ENCODE measurements around the gene GADD45G. TPM values are rescaled to one million over a fixed set of nuclear protein-coding genes. Genes with fewer than 3 reads are reported as not detected.

GADD45G gene
- total RNA-seq, 2 experiments from 2014 or later: 5.2 to 6.2 TPM

GRCh38 chr9:89631384-89631783 is 26.6 kb downstream of the GADD45G start:
- H3K4me3 Mint-ChIP-seq: no peak overlapping the region
- CTCF ChIA-PET: interaction anchor here (1.0 to 1.4 kb wide), 3 partner anchors 11 to 38 kb away, joined by 3 read pairs; no protein-coding TSS in a partner anchor
- POLR2A ChIA-PET: no interaction called here

GRCh38 chr9:89632192-89632733 is 27.5 kb downstream of the GADD45G start:
- H3K4me1 Mint-ChIP-seq: no peaks in the 10 kb centered on the region
- H3K27me3 Mint-ChIP-seq: peaks cover 16% of the 10 kb centered on the region
- no peak overlapping the region for H3K27ac Mint-ChIP-seq
- H3K36me3 Mint-ChIP-seq (ENCODE audit: low read depth): no peaks in the 10 kb centered on the region
- H3K9me3 Mint-ChIP-seq: no peaks in the 10 kb centered on the region
- no peak overlapping the region for H3K4me3 Mint-ChIP-seq
- ChIA-PET POLR2A (no interaction called here), CTCF (interaction anchor here (1.0 to 1.4 kb wide), 2 partner anchors 26 to 37 kb away, joined by 3 read pairs; no protein-coding TSS in a partner anchor)
- no peak for DNase-seq

More at GRCh38 chr9:89631384-89631783, 26.6 kb downstream of the GADD45G start:
- no peak for DNase-seq
- Mint-ChIP-seq H3K9me3 (no peaks in the 10 kb centered on the region), H3K27ac (no peak overlapping the region), H3K27me3 (peaks cover 16% of the 10 kb centered on the region), H3K36me3 (ENCODE audit: low read depth) (no peaks in the 10 kb centered on the region), H3K4me1 (no peaks in the 10 kb centered on the region)

- no peak overlapping the region for H3K4me3 Mint-ChIP-seq
- H3K27ac Mint-ChIP-seq: no peak overlapping the region
- no peaks in the 10 kb centered on the region for H3K4me1 Mint-ChIP-seq
- no peak for DNase-seq
- CTCF ChIA-PET: interaction anchor here (1.1 kb wide), 1 partner anchor 10 kb away, joined by 3 read pairs; no protein-coding TSS in a partner anchor
- H3K27me3 Mint-ChIP-seq: peaks cover 16% of the 10 kb centered on the region
- H3K9me3 Mint-ChIP-seq: no peaks in the 10 kb centered on the region
- H3K36me3 Mint-ChIP-seq (ENCODE audit: low read depth): no peaks in the 10 kb centered on the region
- POLR2A ChIA-PET: no interaction called here
Observed at GRCh38 chr9:89632736-89633135, 27.9 kb downstream of the GADD45G start.

- Mint-ChIP-seq H3K27ac (no peak overlapping the region), H3K9me3 (no peaks in the 10 kb centered on the region), H3K27me3 (peaks cover 16% of the 10 kb centered on the region), H3K4me1 (no peaks in the 10 kb centered on the region), H3K4me3 (no peak overlapping the region), H3K36me3 (ENCODE audit: low read depth) (no peaks in the 10 kb centered on the region)
- POLR2A ChIA-PET: no interaction called here
- CTCF ChIA-PET: interaction anchor here (0.5 to 1.1 kb wide), 2 partner anchors 10 to 374 kb away, joined by 3 to 4 read pairs; no protein-coding TSS in a partner anchor
- DNase-seq: no peak
Observed at GRCh38 chr9:89633404-89633803, 28.6 kb downstream of the GADD45G start.

- CTCF ChIA-PET: interaction anchor here (0.5 to 1.1 kb wide), 3 partner anchors 9 to 374 kb away, joined by 3 to 4 read pairs (median 3); no protein-coding TSS in a partner anchor
- POLR2A ChIA-PET: no interaction called here
- H3K4me3 Mint-ChIP-seq: no peak overlapping the region
- no peaks in the 10 kb centered on the region for H3K9me3 Mint-ChIP-seq
- no peak for DNase-seq
- no peaks in the 10 kb centered on the region for H3K36me3 Mint-ChIP-seq (ENCODE audit: low read depth)
- no peak overlapping the region for H3K27ac Mint-ChIP-seq
- H3K27me3 Mint-ChIP-seq: peaks cover 16% of the 10 kb centered on the region
- no peaks in the 10 kb centered on the region for H3K4me1 Mint-ChIP-seq
Observed at GRCh38 chr9:89633920-89634319, 29.1 kb downstream of the GADD45G start.

- Mint-ChIP-seq H3K4me1 (no peaks in the 10 kb centered on the region), H3K4me3 (no peak overlapping the region), H3K27ac (no peak overlapping the region), H3K36me3 (ENCODE audit: low read depth) (no peaks in the 10 kb centered on the region), H3K27me3 (peaks cover 13% of the 10 kb centered on the region), H3K9me3 (no peaks in the 10 kb centered on the region)
- CTCF ChIA-PET: interaction anchor here (0.6 to 1.4 kb wide), 3 partner anchors 9 to 296 kb away, joined by 3 to 4 read pairs (median 3); no protein-coding TSS in a partner anchor
- no peak for DNase-seq
- POLR2A ChIA-PET: interaction anchor here (0.6 kb wide), 1 partner anchor 22 kb away, joined by 4 read pairs; no protein-coding TSS in a partner anchor
Observed at GRCh38 chr9:89634995-89635742, 30.4 kb downstream of the GADD45G start.

- Mint-ChIP-seq H3K4me1 (no peaks in the 10 kb centered on the region), H3K9me3 (no peaks in the 10 kb centered on the region), H3K27ac (no peak overlapping the region), H3K27me3 (peaks cover 9% of the 10 kb centered on the region), H3K36me3 (ENCODE audit: low read depth) (no peaks in the 10 kb centered on the region), H3K4me3 (no peak overlapping the region)
- POLR2A ChIA-PET: no interaction called here
- CTCF ChIA-PET: interaction anchor here (0.6 to 3.1 kb wide), 3 partner anchors 8 to 14 kb away, joined by 3 to 11 read pairs (median 4); no protein-coding TSS in a partner anchor
- no peak for DNase-seq
Observed at GRCh38 chr9:89635816-89636215, 31.0 kb downstream of the GADD45G start.

- no peak overlapping the region for H3K4me3 Mint-ChIP-seq
- no peaks in the 10 kb centered on the region for H3K4me1 Mint-ChIP-seq
- no peaks in the 10 kb centered on the region for H3K36me3 Mint-ChIP-seq (ENCODE audit: low read depth)
- DNase-seq: no peak
- H3K9me3 Mint-ChIP-seq: no peaks in the 10 kb centered on the region
- H3K27me3 Mint-ChIP-seq: peaks cover 8% of the 10 kb centered on the region
- ChIA-PET CTCF (interaction anchor here (0.7 to 3.1 kb wide), 2 partner anchors 10 to 11 kb away, joined by 4 to 11 read pairs; no protein-coding TSS in a partner anchor), POLR2A (interaction anchor here (1.0 kb wide), 1 partner anchor 57 kb away, joined by 3 read pairs; no protein-coding TSS in a partner anchor)
- no peak overlapping the region for H3K27ac Mint-ChIP-seq
Observed at GRCh38 chr9:89637787-89638186, 33.0 kb downstream of the GADD45G start.

- Mint-ChIP-seq H3K27ac (no peak overlapping the region), H3K36me3 (ENCODE audit: low read depth) (no peaks in the 10 kb centered on the region), H3K9me3 (no peaks in the 10 kb centered on the region), H3K4me3 (no peak overlapping the region), H3K4me1 (no peaks in the 10 kb centered on the region), H3K27me3 (peaks cover 8% of the 10 kb centered on the region)
- ChIA-PET CTCF (interaction anchor here (0.7 to 3.1 kb wide), 2 partner anchors 9 to 11 kb away, joined by 4 to 11 read pairs; no protein-coding TSS in a partner anchor), POLR2A (interaction anchor here (1.0 kb wide), 1 partner anchor 56 kb away, joined by 3 read pairs; no protein-coding TSS in a partner anchor)
- DNase-seq: no peak
Observed at GRCh38 chr9:89638359-89638758, 33.5 kb downstream of the GADD45G start.

GRCh38 chr9:89638893-89639292 is 34.1 kb downstream of the GADD45G start:
- Mint-ChIP-seq H3K4me1 (no peaks in the 10 kb centered on the region), H3K9me3 (no peaks in the 10 kb centered on the region), H3K27ac (no peak overlapping the region), H3K27me3 (peaks cover 7% of the 10 kb centered on the region), H3K36me3 (ENCODE audit: low read depth) (no peaks in the 10 kb centered on the region), H3K4me3 (no peak overlapping the region)
- CTCF ChIA-PET: interaction anchor here (3.1 kb wide), 1 partner anchor 12 kb away, joined by 11 read pairs; no protein-coding TSS in a partner anchor
- DNase-seq: no peak
- POLR2A ChIA-PET: interaction anchor here (0.7 kb wide), 1 partner anchor 19 kb away, joined by 3 read pairs; no protein-coding TSS in a partner anchor

GRCh38 chr9:89639367-89639795 is 34.6 kb downstream of the GADD45G start:
- CTCF ChIA-PET: no interaction called here
- H3K4me3 Mint-ChIP-seq: no peak overlapping the region
- no peaks in the 10 kb centered on the region for H3K36me3 Mint-ChIP-seq (ENCODE audit: low read depth)
- no peaks in the 10 kb centered on the region for H3K4me1 Mint-ChIP-seq
- peaks cover 11% of the 10 kb centered on the region for H3K27me3 Mint-ChIP-seq
- no peak for DNase-seq
- H3K9me3 Mint-ChIP-seq: no peaks in the 10 kb centered on the region
- no peak overlapping the region for H3K27ac Mint-ChIP-seq
- POLR2A ChIA-PET: interaction anchor here (0.7 kb wide), 1 partner anchor 19 kb away, joined by 3 read pairs; no protein-coding TSS in a partner anchor

GRCh38 chr9:89639961-89640360 is 35.1 kb downstream of the GADD45G start:
- Mint-ChIP-seq H3K4me3 (no peak overlapping the region), H3K27ac (no peak overlapping the region), H3K9me3 (no peaks in the 10 kb centered on the region), H3K36me3 (ENCODE audit: low read depth) (no peaks in the 10 kb centered on the region), H3K27me3 (peaks cover 11% of the 10 kb centered on the region), H3K4me1 (no peaks in the 10 kb centered on the region)
- CTCF ChIA-PET: no interaction called here
- DNase-seq: no peak
- POLR2A ChIA-PET: no interaction called here

GRCh38 chr9:89640361-89640760 is 35.5 kb downstream of the GADD45G start:
- no peaks in the 10 kb centered on the region for H3K4me1 Mint-ChIP-seq
- H3K4me3 Mint-ChIP-seq: no peak overlapping the region
- ChIA-PET CTCF (no interaction called here), POLR2A (no interaction called here)
- H3K27ac Mint-ChIP-seq: no peak overlapping the region
- peaks cover 9% of the 10 kb centered on the region for H3K27me3 Mint-ChIP-seq
- H3K9me3 Mint-ChIP-seq: no peaks in the 10 kb centered on the region
- DNase-seq: no peak
- H3K36me3 Mint-ChIP-seq (ENCODE audit: low read depth): no peaks in the 10 kb centered on the region

All from activated CD4-positive, alpha-beta T cell treated with anti-CD3 and anti-CD28 coated beads, Interleukin-2, amount 10 ng/mL, durations not matched to agents 7 days and 5 days (primary cell).